ENCODE data around the gene ATG2B. TPM values are rescaled to one million over a fixed set of nuclear protein-coding genes. Genes with fewer than 3 reads are reported as not detected.

Gene ATG2B
- total RNA-seq, 1 donor from 2014 or later: 11.9 TPM

GRCh38 chr14:96268431-96269358 is 94.4 kb downstream of the ATG2B start:
- Histone ChIP-seq H3K4me1 (no peaks in the 10 kb centered on the region), H2AFZ (replicated peaks) (no peak overlapping the region), H3K9ac (no peak overlapping the region), H3K4me3 (no peak overlapping the region), H3K9me3 (ENCODE audit: low read depth) (no peaks in the 10 kb centered on the region), H3K36me3 (no peaks in the 10 kb centered on the region), H3K4me2 (no peak overlapping the region), H3K27ac (no peak overlapping the region), H3K27me3 (no peaks in the 10 kb centered on the region), H4K20me1 (ENCODE audit: low read depth) (no peaks in the 10 kb centered on the region), H3K79me2 (ENCODE audit: low read depth) (no peaks in the 10 kb centered on the region), H3F3A (ENCODE audit: low read depth) (no peaks in the 10 kb centered on the region)
- H3K9me3 Mint-ChIP-seq: peaks cover 8% of the 10 kb centered on the region
- H3K4me1 Mint-ChIP-seq: peaks cover 2% of the 10 kb centered on the region
- no peak overlapping the region for H3K27ac Mint-ChIP-seq
- DNase-seq (ENCODE audit: low spot score): no peak
- no peak overlapping the region for H3K4me3 Mint-ChIP-seq
- TF ChIP-seq, protein P1, sequence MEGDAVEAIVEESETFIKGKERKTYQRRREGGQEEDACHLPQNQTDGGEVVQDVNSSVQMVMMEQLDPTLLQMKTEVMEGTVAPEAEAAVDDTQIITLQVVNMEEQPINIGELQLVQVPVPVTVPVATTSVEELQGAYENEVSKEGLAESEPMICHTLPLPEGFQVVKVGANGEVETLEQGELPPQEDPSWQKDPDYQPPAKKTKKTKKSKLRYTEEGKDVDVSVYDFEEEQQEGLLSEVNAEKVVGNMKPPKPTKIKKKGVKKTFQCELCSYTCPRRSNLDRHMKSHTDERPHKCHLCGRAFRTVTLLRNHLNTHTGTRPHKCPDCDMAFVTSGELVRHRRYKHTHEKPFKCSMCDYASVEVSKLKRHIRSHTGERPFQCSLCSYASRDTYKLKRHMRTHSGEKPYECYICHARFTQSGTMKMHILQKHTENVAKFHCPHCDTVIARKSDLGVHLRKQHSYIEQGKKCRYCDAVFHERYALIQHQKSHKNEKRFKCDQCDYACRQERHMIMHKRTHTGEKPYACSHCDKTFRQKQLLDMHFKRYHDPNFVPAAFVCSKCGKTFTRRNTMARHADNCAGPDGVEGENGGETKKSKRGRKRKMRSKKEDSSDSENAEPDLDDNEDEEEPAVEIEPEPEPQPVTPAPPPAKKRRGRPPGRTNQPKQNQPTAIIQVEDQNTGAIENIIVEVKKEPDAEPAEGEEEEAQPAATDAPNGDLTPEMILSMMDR (IDR thresholded peaks at IDR 0.05): no peak
- TF ChIP-seq EZH2phosphoT487 (IDR thresholded peaks at IDR 0.05): no peak
- TF ChIP-seq EZH2 (IDR thresholded peaks at IDR 0.05): no peak
- H3K27me3 Mint-ChIP-seq (ENCODE audit: insufficient read depth, low read depth): peaks cover 8% of the 10 kb centered on the region
- no peaks in the 10 kb centered on the region for H3K36me3 Mint-ChIP-seq

- Histone ChIP-seq H3K27ac (no peak overlapping the region), H3K36me3 (no peaks in the 10 kb centered on the region), H3K27me3 (no peaks in the 10 kb centered on the region), H4K20me1 (ENCODE audit: low read depth) (no peaks in the 10 kb centered on the region), H3F3A (ENCODE audit: low read depth) (no peaks in the 10 kb centered on the region), H3K4me1 (no peaks in the 10 kb centered on the region), H3K79me2 (ENCODE audit: low read depth) (no peaks in the 10 kb centered on the region), H3K4me3 (no peak overlapping the region), H2AFZ (replicated peaks) (no peak overlapping the region), H3K9ac (no peak overlapping the region), H3K4me2 (no peak overlapping the region), H3K9me3 (ENCODE audit: low read depth) (no peaks in the 10 kb centered on the region)
- Mint-ChIP-seq H3K4me1 (peaks cover 2% of the 10 kb centered on the region), H3K9me3 (peaks cover 5% of the 10 kb centered on the region), H3K27me3 (ENCODE audit: insufficient read depth, low read depth) (peaks cover 8% of the 10 kb centered on the region), H3K27ac (no peak overlapping the region), H3K36me3 (no peaks in the 10 kb centered on the region), H3K4me3 (no peak overlapping the region)
- DNase-seq (ENCODE audit: low spot score): no peak
- TF ChIP-seq EZH2 (IDR thresholded peaks at IDR 0.05): no peak
- TF ChIP-seq EZH2phosphoT487 (IDR thresholded peaks at IDR 0.05): no peak
- TF ChIP-seq, protein P1 (IDR thresholded peaks at IDR 0.05): no peak
Observed at GRCh38 chr14:96267916-96268315, 95.2 kb downstream of the ATG2B start.

GRCh38 chr14:96267336-96267735 is 95.8 kb downstream of the ATG2B start:
- H3K4me3 Mint-ChIP-seq: no peak overlapping the region
- Histone ChIP-seq H3K27ac (no peak overlapping the region), H3K27me3 (no peaks in the 10 kb centered on the region), H3K9ac (no peak overlapping the region), H3K4me2 (no peak overlapping the region), H4K20me1 (ENCODE audit: low read depth) (no peaks in the 10 kb centered on the region), H3K4me1 (no peaks in the 10 kb centered on the region), H3F3A (ENCODE audit: low read depth) (no peaks in the 10 kb centered on the region), H3K36me3 (no peaks in the 10 kb centered on the region), H3K4me3 (no peak overlapping the region), H2AFZ (replicated peaks) (no peak overlapping the region), H3K79me2 (ENCODE audit: low read depth) (no peaks in the 10 kb centered on the region), H3K9me3 (ENCODE audit: low read depth) (no peaks in the 10 kb centered on the region)
- H3K27ac Mint-ChIP-seq: no peak overlapping the region
- TF ChIP-seq, protein P1 (IDR thresholded peaks at IDR 0.05): no peak
- TF ChIP-seq EZH2 (IDR thresholded peaks at IDR 0.05): no peak
- no peak for TF ChIP-seq EZH2phosphoT487 (IDR thresholded peaks at IDR 0.05)
- peaks cover 5% of the 10 kb centered on the region for H3K9me3 Mint-ChIP-seq
- DNase-seq (ENCODE audit: low spot score): no peak
- peaks cover 2% of the 10 kb centered on the region for H3K4me1 Mint-ChIP-seq
- H3K36me3 Mint-ChIP-seq: no peaks in the 10 kb centered on the region
- peaks cover 10% of the 10 kb centered on the region for H3K27me3 Mint-ChIP-seq (ENCODE audit: insufficient read depth, low read depth)

Data from neural progenitor cell (in vitro differentiated cells).